K562 (cell line): Measurements from ENCODE around the gene METTL22. TPM values are rescaled to one million over a fixed set of nuclear protein-coding genes. Genes with fewer than 3 reads are reported as not detected.

ENCODE experiments used
- ATAC-seq: fragments of 200-7000 bp; cut with Tn5 transposase; 3 replicates; pipeline ENCODE4 v1.9.1; 2020; ENCODE audit warnings: moderate library complexity
- BruUV-seq: library from RNA; stranded (reverse); fragments of 400-500 nt; replicated peaks from 2 replicates; lab custom pipeline; 2021; lab: Mats Ljungman, UMichigan
- CTCF ChIA-PET: fragments of 300-600 bp; formaldehyde crosslinking; extraction: SDS; loops from one replicate; lab custom pipeline; 2021; ENCODE audit warnings: low intra/inter-chr PET ratio; lab: Yijun Ruan, JAX
- POLR2A ChIA-PET: fragments of 300-600, 350-650 bp; sonication (Branson Sonifier 250); formaldehyde crosslinking; extraction: SDS; loops from one replicate; lab custom pipeline; 2021; ENCODE audit warnings: antibody characterized with exemption, inconsistent platforms; lab: Yijun Ruan, JAX
- DNase-seq, 4 experiments: peaks; one replicate each; pipeline versions ENCODE4 v3.0.0 to v3.0.0-alpha.2; 2011 to 2018; ENCODE audit warnings: low spot score in 3 of 4, mixed read lengths in 3 of 4; ENCODE audit errors: extremely low read depth in 1 of 4
- FAIRE-seq: peaks from 2 replicates; lab custom pipeline; 2011; peaks lifted over from hg19 to GRCh38; lab: Jason Lieb, UNC
- H2AFZ ChIP-seq: 2 replicates; pipeline ENCODE4 v1.6.0; 2011; ENCODE audit warnings: low read depth, low read length, control low read depth, inconsistent platforms
- H3K27ac ChIP-seq: fragments of 200-600 bp; 3 replicates; pipeline ENCODE4 v1.8.0; 2011; ENCODE audit warnings: low read depth, mild to moderate bottlenecking, control low read depth, inconsistent platforms, low read length, moderate library complexity, mixed read lengths; ENCODE audit errors: extremely low read depth
- H3K27me3 ChIP-seq, 2 experiments: fragments of 300-600 bp in 1 of 2; 2 replicates in 1 of 2; 3 replicates in 1 of 2; pipeline versions ENCODE4 v1.6.0 to v1.8.0; 2011; ENCODE audit warnings: inconsistent platforms in 2 of 2, low read length in 2 of 2, mild to moderate bottlenecking in 1 of 2, mixed read lengths in 1 of 2, moderate library complexity in 1 of 2; ENCODE audit not compliant: control insufficient read depth in 2 of 2, insufficient read depth in 2 of 2
- H3K36me3 ChIP-seq: fragments of 300-600 bp; 3 replicates; pipeline ENCODE4 v1.8.0; 2011; ENCODE audit warnings: mild to moderate bottlenecking, low read length, inconsistent platforms; ENCODE audit not compliant: control insufficient read depth, insufficient read depth
- H3K4me1 ChIP-seq, 2 experiments: fragments of 200-600 bp in 1 of 2; replicated peaks in 1 of 2; 2 replicates in 1 of 2; 3 replicates in 1 of 2; pipeline versions ENCODE4 v1.5.1 to v1.8.0; 2011; ENCODE audit warnings: inconsistent platforms in 2 of 2, low read length in 2 of 2, mild to moderate bottlenecking in 1 of 2, mixed read lengths in 1 of 2, moderate library complexity in 1 of 2; ENCODE audit not compliant: control insufficient read depth in 2 of 2, insufficient read depth in 2 of 2
- H3K4me2 ChIP-seq: 2 replicates; pipeline ENCODE4 v1.6.1; 2011; ENCODE audit warnings: low read length, control low read depth, inconsistent platforms, mixed read lengths; ENCODE audit not compliant: insufficient read depth
- H3K4me3 ChIP-seq: fragments of 200-600 bp; sonication (generic), shearing (Covaris generic); 2 replicates; pipeline ENCODE4 v1.5.1; 2016; ENCODE audit warnings: control low read depth, inconsistent platforms
- H3K79me2 ChIP-seq: fragments of 200-600 bp; 3 replicates; pipeline ENCODE4 v1.8.0; 2011; ENCODE audit warnings: low read length, inconsistent platforms; ENCODE audit not compliant: control insufficient read depth, insufficient read depth
- H3K9ac ChIP-seq, 2 experiments: 2 replicates each; pipeline versions ENCODE4 v1.6.0 to v1.6.1; 2011; ENCODE audit warnings: low read depth in 2 of 2, low read length in 2 of 2, control low read depth in 1 of 2, inconsistent platforms in 1 of 2, mild to moderate bottlenecking in 1 of 2, mixed read lengths in 1 of 2; ENCODE audit not compliant: insufficient read depth in 1 of 2
- H3K9me1 ChIP-seq: one replicate; pipeline ENCODE4 v1.6.0; 2011; ENCODE audit warnings: inconsistent platforms, mild to moderate bottlenecking, low read length, moderate library complexity; ENCODE audit not compliant: control insufficient read depth, insufficient read depth
- H3K9me3 ChIP-seq: replicated peaks from 2 replicates; pipeline ENCODE4 v1.5.1; 2011; ENCODE audit warnings: low read depth, low read length, inconsistent platforms; ENCODE audit not compliant: control insufficient read depth, insufficient read depth
- H4K20me1 ChIP-seq: replicated peaks from 2 replicates; pipeline ENCODE4 v1.6.1; 2011; ENCODE audit warnings: low read length, inconsistent platforms, mixed read lengths; ENCODE audit not compliant: control insufficient read depth, insufficient read depth
- FOXA1 ChIP-seq: fragments of 450-650 bp; IDR thresholded peaks from 2 replicates; pipeline ENCODE4 v1.6.1; 2016; ENCODE audit warnings: mild to moderate bottlenecking, borderline replicate concordance
- KDM4B ChIP-seq, 2 experiments: fragments of 450-650 bp in 1 of 2; sonication (generic) in 1 of 2; IDR thresholded peaks; 2 replicates each; pipeline ENCODE4 v1.6.1; 2016 to 2017; ENCODE audit warnings: borderline replicate concordance in 2 of 2, antibody characterized with exemption in 1 of 2, low read depth in 1 of 2, mild to moderate bottlenecking in 1 of 2
- RNF2 ChIP-seq: sonication (generic); IDR thresholded peaks from 2 replicates; pipeline ENCODE4 v1.6.1; 2016
- ZEB2 ChIP-seq: fragments of 450-650 bp; IDR thresholded peaks from 2 replicates; pipeline ENCODE4 v1.6.1; 2016
- ZNF740 ChIP-seq, 3 experiments: fragments of 200-800 bp in 1 of 3; sonication (Bioruptor generic) in 1 of 3; sonication (generic) in 1 of 3; formaldehyde crosslinking in 1 of 3; IDR thresholded peaks; 2 replicates each; pipeline versions ENCODE4 v1.6.1 to v1.8.0; 2016 to 2022; ENCODE audit warnings: mild to moderate bottlenecking in 2 of 3, missing compliant biosample characterization in 2 of 3, missing genetic modification characterization in 2 of 3, missing genetic modification reagents in 1 of 3
- WGBS: fragments of 100-300 bp; shearing (Covaris generic); methylation state at CpG from one replicate; pipeline ENCODE4 v1.1.6; 2016; ENCODE audit warnings: low coverage, mixed read lengths; ENCODE audit not compliant: insufficient coverage; ENCODE audit errors: missing lambda C conversion rate; 5-methylcytosine and 5-hydroxymethylcytosine counted together
- in situ Hi-C: fragments of 300-500 bp; cut with MboI; formaldehyde crosslinking; loops from 4 replicates; pipeline ENCODE4 v1.15.0; 2018; ENCODE audit warnings: inconsistent platforms, mixed read lengths
- intact Hi-C: fragments of 100-400 bp; cut with micrococcal nuclease; formaldehyde crosslinking; loops from 2 replicates; pipeline ENCODE4 v1.14.2; 2022
- polyA plus RNA-seq, 8 experiments: library from polyadenylated mRNA; depleted of rRNA in 4 of 8; stranded (reverse) in 5 of 8; unstranded in 3 of 8; fragments of >200 nt; fragmentation: Nextera tagmentation in 2 of 8; fragmentation: Illumina TruSeq in 1 of 8; extraction: Ambion mirVana in 2 of 8; extraction: Trizol in 1 of 8; gene quantifications; 2 replicates each; pipeline versions ENCODE4 v1.2.1 to v1.2.3, GENCODE V29; 2011 to 2014; ENCODE audit warnings: inconsistent platforms in 1 of 8, missing spikeins in 1 of 8
- total RNA-seq, 7 experiments: library from RNA; depleted of rRNA in 6 of 7; stranded (reverse); fragments of >200 nt in 6 of 7; fragmentation: Illumina TruSeq in 2 of 7; extraction: Trizol in 2 of 7; gene quantifications; 2 replicates each; pipeline versions ENCODE4 v1.2.1 to v1.2.3, GENCODE V29; 2011 to 2021; ENCODE audit warnings: low replicate concordance in 1 of 7

The METTL22 gene
- total and polyA plus RNA-seq, 9 of the 15 experiments (the other 6 are each of a cell fraction or from before 2014, with no cell fraction given): 6.9 to 33.2 (median 18.5) TPM

- Histone ChIP-seq H3K27me3 (no peaks in the 10 kb centered on the region), H3K79me2 (no peaks in the 10 kb centered on the region), H3K36me3 (peaks cover 85% of the 10 kb centered on the region), H3K9ac (no peak overlapping the region), H3K9me1 (no peaks in the 10 kb centered on the region), H2AFZ (no peak overlapping the region), H3K27ac (no peak overlapping the region), H3K4me2 (no peak overlapping the region), H3K4me1 (peaks cover 2 to 5% of the 10 kb centered on the region in 2 experiments; a peak in 4 of 5 replicates), H4K20me1 (0 out of 2 replicates have a peak, but pooled peaks cover under 1% of the 10 kb centered on the region), H3K9me3 (no peaks in the 10 kb centered on the region), H3K4me3 (no peak overlapping the region)
- CTCF ChIA-PET: no interaction called here
- TF ChIP-seq FOXA1: no peak
- TF ChIP-seq ZEB2: no peak
- TF ChIP-seq ZNF740 (CRISPR knock-in tag; IDR thresholded peaks at IDR 0.05): no peak
- no peak for TF ChIP-seq ZNF740 (tag; IDR thresholded peaks at IDR 0.05)
- TF ChIP-seq KDM4B (IDR thresholded peaks at IDR 0.05; ENCODE audit: borderline replicate concordance in 2 of 2, low read depth in 1 of 2): no peak
- TF ChIP-seq RNF2: no peak
- 74% methylated on average over 9 of the region's 9 CpGs for WGBS
- no TSS peak for BruUV-seq
- POLR2A ChIA-PET: no interaction called here
- no peak for ATAC-seq
- no peak for FAIRE-seq
- DNase-seq: no peak
- intact Hi-C loops (no loop called here), in situ Hi-C loops (no loop called here)
These were observed 20.2 kb downstream of the METTL22 start for GRCh38 chr16:8641671-8642070.
